ENCODE measurements around the gene RAPH1.
"Not testable (repeated sequence)": the region's sequence is repeated elsewhere in the genome, so short reads cannot be mapped to it uniquely, and the experiment has no call there.

The RAPH1 gene

DNA sequence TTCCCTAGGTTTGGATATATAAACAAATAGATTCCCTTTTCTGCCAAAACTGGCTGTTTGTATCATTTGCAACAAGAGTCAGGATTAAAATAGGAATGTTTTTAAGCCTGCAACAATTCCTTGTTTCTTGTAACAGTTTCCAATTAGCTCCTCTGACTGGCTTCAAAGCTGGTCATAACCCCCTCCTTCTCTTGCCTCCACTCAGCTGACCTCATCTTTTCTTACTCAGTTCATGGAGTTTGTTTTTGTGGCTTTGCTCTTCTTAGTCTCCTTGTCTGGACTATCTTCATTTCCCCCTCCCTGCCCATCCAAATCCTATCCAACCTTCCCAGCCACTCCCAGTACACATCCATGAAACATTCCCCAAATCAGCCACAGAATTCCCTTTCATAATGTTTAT is 14.3 kb upstream of the RAPH1 start:
- TF ChIP-seq, protein P1, sequence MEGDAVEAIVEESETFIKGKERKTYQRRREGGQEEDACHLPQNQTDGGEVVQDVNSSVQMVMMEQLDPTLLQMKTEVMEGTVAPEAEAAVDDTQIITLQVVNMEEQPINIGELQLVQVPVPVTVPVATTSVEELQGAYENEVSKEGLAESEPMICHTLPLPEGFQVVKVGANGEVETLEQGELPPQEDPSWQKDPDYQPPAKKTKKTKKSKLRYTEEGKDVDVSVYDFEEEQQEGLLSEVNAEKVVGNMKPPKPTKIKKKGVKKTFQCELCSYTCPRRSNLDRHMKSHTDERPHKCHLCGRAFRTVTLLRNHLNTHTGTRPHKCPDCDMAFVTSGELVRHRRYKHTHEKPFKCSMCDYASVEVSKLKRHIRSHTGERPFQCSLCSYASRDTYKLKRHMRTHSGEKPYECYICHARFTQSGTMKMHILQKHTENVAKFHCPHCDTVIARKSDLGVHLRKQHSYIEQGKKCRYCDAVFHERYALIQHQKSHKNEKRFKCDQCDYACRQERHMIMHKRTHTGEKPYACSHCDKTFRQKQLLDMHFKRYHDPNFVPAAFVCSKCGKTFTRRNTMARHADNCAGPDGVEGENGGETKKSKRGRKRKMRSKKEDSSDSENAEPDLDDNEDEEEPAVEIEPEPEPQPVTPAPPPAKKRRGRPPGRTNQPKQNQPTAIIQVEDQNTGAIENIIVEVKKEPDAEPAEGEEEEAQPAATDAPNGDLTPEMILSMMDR (conservative IDR thresholded peaks at IDR 0.05; ENCODE audit: low read depth, low read length): no peak
- no peak for DNase-seq (ENCODE audit: low read depth)

DNA sequence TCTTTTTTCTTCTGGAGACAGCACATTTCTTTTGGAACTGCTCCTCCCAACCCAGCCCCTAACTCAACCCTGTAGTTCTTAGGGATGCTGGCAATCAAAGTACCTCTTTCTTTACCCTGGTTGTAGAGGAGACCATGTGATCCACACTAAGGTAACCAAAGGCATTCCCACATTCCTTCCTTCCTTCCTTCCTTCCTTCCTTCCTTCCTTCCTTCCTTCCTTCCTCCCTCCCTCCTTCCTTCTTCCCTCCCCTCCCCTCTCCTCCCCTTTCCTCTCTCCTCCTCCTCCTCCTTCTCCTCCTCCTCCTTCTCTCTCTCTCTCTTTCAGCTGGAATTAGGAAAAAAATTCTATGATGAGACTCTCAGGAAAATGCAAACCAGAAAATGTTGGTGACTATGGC is 13.8 kb upstream of the RAPH1 start:
- H3K4me3 ChIP-seq (ENCODE audit: low read depth, low read length): no peak overlapping the region
- TF ChIP-seq, protein P1 (conservative IDR thresholded peaks at IDR 0.05; ENCODE audit: low read depth, low read length): no peak
- no peak for DNase-seq (ENCODE audit: low read depth)

More for the DNA sequence above, 14.3 kb upstream of the RAPH1 start:
- no peak overlapping the region for H3K4me3 ChIP-seq (ENCODE audit: low read depth, low read length)

DNA sequence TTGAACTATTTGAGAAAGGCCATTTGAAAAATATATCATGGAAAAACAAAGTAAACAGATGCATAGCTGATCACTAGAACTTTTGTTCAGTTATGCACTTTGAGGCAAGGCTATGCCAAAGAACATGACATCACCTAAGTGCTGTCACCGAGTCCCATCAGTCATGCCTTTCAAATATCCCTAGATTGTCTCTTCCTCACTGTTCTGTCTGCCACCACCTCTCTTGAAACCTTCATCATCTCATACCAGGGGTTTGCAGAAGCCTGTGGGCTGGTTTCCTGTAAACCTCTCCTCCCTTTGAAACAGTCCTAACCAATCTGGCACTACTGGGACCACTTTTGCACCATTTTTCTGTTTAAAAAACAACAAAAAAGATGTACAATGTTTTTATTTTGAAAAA is 12.3 kb upstream of the RAPH1 start:
- DNase-seq (ENCODE audit: low read depth): no peak
- H3K4me3 ChIP-seq (ENCODE audit: low read depth, low read length): no peak overlapping the region
- TF ChIP-seq, protein P1 (conservative IDR thresholded peaks at IDR 0.05; ENCODE audit: low read depth, low read length): no peak

DNA sequence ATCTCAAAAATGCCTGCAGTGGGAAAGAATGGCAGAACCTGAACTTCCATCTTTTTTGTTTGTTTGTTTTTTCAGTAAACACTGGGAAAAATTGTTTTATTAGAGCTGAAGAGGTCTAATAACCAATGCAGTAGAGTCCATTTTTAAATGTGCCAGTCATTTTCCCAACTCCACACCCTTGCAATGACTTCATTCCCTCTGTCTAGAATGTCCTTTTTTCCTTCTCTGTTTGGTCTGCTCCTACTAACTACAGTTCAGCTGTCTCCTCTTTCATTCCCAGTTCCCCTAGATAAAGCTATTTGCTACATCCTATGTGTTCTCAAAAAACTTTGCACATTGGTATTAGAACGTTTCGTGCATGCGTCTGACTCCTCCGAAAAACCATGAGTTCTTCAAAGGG is 9.3 kb upstream of the RAPH1 start:
- H3K4me3 ChIP-seq (ENCODE audit: low read depth, low read length): no peak overlapping the region
- TF ChIP-seq, protein P1 (conservative IDR thresholded peaks at IDR 0.05; ENCODE audit: low read depth, low read length): no peak
- DNase-seq (ENCODE audit: low read depth): no peak

DNA sequence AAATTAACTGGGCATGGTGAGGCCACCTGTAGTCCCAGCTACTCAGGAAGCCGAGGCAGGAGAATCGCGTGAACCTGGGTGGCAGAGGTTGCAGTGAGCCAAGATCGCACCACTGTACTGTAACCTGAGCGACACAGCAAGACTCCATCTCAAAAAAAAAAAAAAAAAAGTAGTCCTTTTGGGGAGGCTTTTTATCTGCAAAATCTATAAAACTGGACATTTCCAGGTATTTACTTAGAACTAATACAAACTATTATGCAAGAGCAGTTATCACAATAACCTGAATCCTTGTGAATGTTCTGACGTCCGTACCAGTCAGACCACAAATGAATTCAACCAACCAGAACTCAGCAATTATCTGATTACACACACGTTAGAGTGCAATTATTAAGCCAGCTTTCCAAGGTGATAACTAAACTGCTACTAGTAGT is 8.8 kb upstream of the RAPH1 start:
- no peak overlapping the region for H3K4me3 ChIP-seq (ENCODE audit: low read depth, low read length)
- DNase-seq (ENCODE audit: low read depth): no peak
- TF ChIP-seq, protein P1 (conservative IDR thresholded peaks at IDR 0.05; ENCODE audit: low read depth, low read length): no peak

DNA sequence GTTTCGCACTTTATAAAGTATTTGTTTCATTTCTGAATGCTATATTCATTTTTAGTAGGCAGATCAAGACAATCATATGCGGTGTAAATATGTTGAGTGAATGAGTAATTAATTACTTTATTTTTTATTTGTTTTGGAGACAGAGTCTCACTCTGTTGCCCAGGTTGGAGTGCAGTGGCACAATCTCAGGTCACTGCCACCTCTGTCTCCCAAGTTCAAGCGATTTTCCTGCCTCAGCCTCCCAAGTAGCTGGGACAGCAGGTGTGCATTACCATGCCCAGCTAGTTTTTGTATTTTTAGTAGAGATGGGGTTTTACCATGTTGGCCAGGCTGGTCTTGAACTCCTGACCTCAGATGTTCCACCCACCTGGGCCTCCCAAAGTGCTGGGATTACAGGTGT is 5.5 kb upstream of the RAPH1 start:
- not testable (repeated sequence) for DNase-seq (ENCODE audit: low read depth)

DNA sequence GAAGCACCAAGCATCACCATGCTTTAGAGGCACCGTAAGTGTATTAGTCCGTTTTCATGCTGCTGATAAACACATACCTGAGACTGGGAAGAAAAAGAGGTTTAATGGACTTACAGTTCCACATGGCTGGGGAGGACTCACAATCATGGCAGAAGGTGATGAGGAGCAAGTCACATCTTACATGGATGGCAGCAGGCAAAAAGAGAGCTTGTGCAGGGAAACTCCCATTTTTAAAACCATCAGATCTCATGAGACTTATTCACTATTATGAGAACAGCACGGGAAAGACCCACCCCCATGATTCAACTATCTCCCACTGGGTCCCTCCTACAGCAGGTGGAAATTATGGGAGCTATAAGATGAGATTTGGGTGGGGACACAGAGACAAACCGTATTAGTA is 3.1 kb upstream of the RAPH1 start:
- not testable (repeated sequence) for DNase-seq (ENCODE audit: low read depth); H3K4me3 ChIP-seq (ENCODE audit: low read depth, low read length)

More for the DNA sequence above, 5.5 kb upstream of the RAPH1 start:
- H3K4me3 ChIP-seq (ENCODE audit: low read depth, low read length): not testable (repeated sequence)

DNA sequence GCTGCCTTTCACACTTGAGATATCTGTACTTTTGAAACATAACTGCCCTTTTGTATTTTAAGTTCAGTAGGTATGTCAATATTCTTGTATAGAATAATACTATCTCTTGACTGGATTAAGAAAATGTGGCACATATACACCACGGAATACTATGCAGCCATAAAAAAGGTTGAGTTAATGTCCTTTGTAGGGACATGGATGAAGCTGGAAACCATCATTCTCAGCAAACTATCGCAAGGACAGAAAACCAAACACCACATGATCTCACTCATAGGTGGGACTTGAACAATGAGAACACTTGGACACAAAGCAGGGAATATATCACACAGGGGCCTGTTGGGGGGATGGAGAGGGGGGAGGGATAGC is 1.5 kb upstream of the RAPH1 start:
- not testable (repeated sequence) for H3K4me3 ChIP-seq (ENCODE audit: low read depth, low read length); DNase-seq (ENCODE audit: low read depth)
